Smooth muscle cell (in vitro differentiated cells): ENCODE measurements around the gene SLC25A41. TPM values are rescaled to one million over a fixed set of nuclear protein-coding genes. Genes with fewer than 3 reads are reported as not detected.

Source experiments
- DNase-seq: peaks from one replicate; lab custom pipeline; 2025; ENCODE audit not compliant: unreplicated experiment; lab: John Stamatoyannopoulos, UW
- H2AFZ ChIP-seq: fragments of 200-600 bp; sonication (generic); 2 replicates; pipeline ENCODE4 v1.6.0; 2016; ENCODE audit warnings: antibody characterized with exemption, low read depth, mild to moderate bottlenecking
- H3F3A ChIP-seq: fragments of 200-600 bp; sonication (generic); 2 replicates; pipeline ENCODE4 v1.6.0; 2017; ENCODE audit warnings: antibody characterized with exemption, low read depth
- H3K27ac ChIP-seq: fragments of 200-600 bp; sonication (generic); 2 replicates; pipeline ENCODE4 v1.5.1; 2016; ENCODE audit warnings: low read depth, mild to moderate bottlenecking
- H3K27me3 ChIP-seq: fragments of 200-600 bp; sonication (generic); 2 replicates; pipeline ENCODE4 v1.6.1; 2016; ENCODE audit warnings: low read depth, mild to moderate bottlenecking
- H3K36me3 ChIP-seq: fragments of 200-600 bp; sonication (generic); 2 replicates; pipeline ENCODE4 v1.5.1; 2016; ENCODE audit warnings: low read depth
- H3K4me1 ChIP-seq: fragments of 200-600 bp; sonication (generic); 2 replicates; pipeline ENCODE4 v1.5.1; 2016; ENCODE audit warnings: low read depth
- H3K4me2 ChIP-seq: fragments of 200-600 bp; sonication (generic); 2 replicates; pipeline ENCODE4 v1.6.0; 2016; ENCODE audit warnings: mild to moderate bottlenecking
- H3K4me3 ChIP-seq: fragments of 200-600 bp; sonication (generic); 2 replicates; pipeline ENCODE4 v1.5.1; 2016; ENCODE audit warnings: mild to moderate bottlenecking
- H3K79me2 ChIP-seq: fragments of 200-600 bp; sonication (generic); 2 replicates; pipeline ENCODE4 v1.6.0; 2016; ENCODE audit warnings: low read depth, mild to moderate bottlenecking
- H3K9ac ChIP-seq: fragments of 200-600 bp; sonication (generic); 2 replicates; pipeline ENCODE4 v1.6.0; 2016; ENCODE audit warnings: low read depth
- H3K9me3 ChIP-seq: fragments of 200-600 bp; sonication (generic); replicated peaks from 2 replicates; pipeline ENCODE4 v1.5.1; 2016; ENCODE audit warnings: low read depth
- H4K20me1 ChIP-seq: fragments of 200-600 bp; sonication (generic); 2 replicates; pipeline ENCODE4 v1.6.0; 2016; ENCODE audit warnings: low read depth
- CTCF ChIP-seq: fragments of 200-600 bp; sonication (generic); IDR thresholded peaks from 2 replicates; pipeline ENCODE4 v1.5.1; 2017; ENCODE audit warnings: borderline replicate concordance, mild to moderate bottlenecking, antibody characterized with exemption; ENCODE audit not compliant: insufficient read depth, poor library complexity, severe bottlenecking
- WGBS: methylation state at CpG from one replicate; pipeline ENCODE4 v1.1.7; 2016; ENCODE audit warnings: low lambda C conversion rate; 5-methylcytosine and 5-hydroxymethylcytosine counted together
- polyA plus RNA-seq: library from polyadenylated mRNA; unstranded; fragments of >200 nt; fragmentation: Nextera tagmentation; extraction: Ambion mirVana; gene quantifications from 2 replicates; pipeline ENCODE4 v1.2.1, GENCODE V29; 2016
- total RNA-seq: library from RNA; depleted of rRNA; stranded (reverse); fragments of >200 nt; gene quantifications from 2 replicates; pipeline ENCODE4 v1.2.3, GENCODE V29; 2014

SLC25A41 gene
- total and polyA plus RNA-seq, 2 experiments from 2014 or later = 0.30 TPM; not detected in 1

- H4K20me1 ChIP-seq = peaks cover 13% of the 10 kb centered on the region
- H3K4me1 ChIP-seq = no peaks in the 10 kb centered on the region
- no peak overlapping the region for H3K4me3 ChIP-seq
- H3F3A ChIP-seq = no peaks in the 10 kb centered on the region
- no peaks in the 10 kb centered on the region for H3K27me3 ChIP-seq
- no peak overlapping the region for H3K4me2 ChIP-seq
- no peak overlapping the region for H2AFZ ChIP-seq
- H3K9me3 ChIP-seq = no peaks in the 10 kb centered on the region
- 95% methylated on average over 10 of the region's 10 CpGs for WGBS
- TF ChIP-seq CTCF = no peak
- no peak overlapping the region for H3K27ac ChIP-seq
- H3K79me2 ChIP-seq = no peaks in the 10 kb centered on the region
- no peak overlapping the region for H3K9ac ChIP-seq
- DNase-seq = no peak
- H3K36me3 ChIP-seq = no peaks in the 10 kb centered on the region
These were observed 20.3 kb downstream of the SLC25A41 start for GRCh38 chr19:6413291-6413690.

GRCh38 chr19:6412447-6413091 lies 21.0 kb downstream of the SLC25A41 start:
- H3K4me2 ChIP-seq = no peak overlapping the region
- H3K27ac ChIP-seq = no peak overlapping the region
- no peak overlapping the region for H3K4me3 ChIP-seq
- H3K9me3 ChIP-seq = no peaks in the 10 kb centered on the region
- H3K79me2 ChIP-seq = no peaks in the 10 kb centered on the region
- no peaks in the 10 kb centered on the region for H3K36me3 ChIP-seq
- H3K27me3 ChIP-seq = no peaks in the 10 kb centered on the region
- 79% methylated on average over 15 of the region's 15 CpGs for WGBS
- DNase-seq = no peak
- H3F3A ChIP-seq = no peaks in the 10 kb centered on the region
- H4K20me1 ChIP-seq = peaks cover 6% of the 10 kb centered on the region
- TF ChIP-seq CTCF = peak; percentile 42
- no peak overlapping the region for H3K9ac ChIP-seq
- no peak overlapping the region for H2AFZ ChIP-seq
- H3K4me1 ChIP-seq = no peaks in the 10 kb centered on the region

GRCh38 chr19:6412061-6412446 lies 21.5 kb downstream of the SLC25A41 start:
- Histone ChIP-seq H3K4me2 (no peak overlapping the region), H3K9me3 (no peaks in the 10 kb centered on the region), H3K4me3 (no peak overlapping the region), H3K27me3 (no peaks in the 10 kb centered on the region), H3K36me3 (no peaks in the 10 kb centered on the region), H3F3A (no peaks in the 10 kb centered on the region), H4K20me1 (peaks cover under 1% of the 10 kb centered on the region), H3K79me2 (no peaks in the 10 kb centered on the region), H3K9ac (no peak overlapping the region), H3K27ac (no peak overlapping the region), H3K4me1 (no peaks in the 10 kb centered on the region), H2AFZ (no peak overlapping the region)
- no peak for TF ChIP-seq CTCF
- no peak for DNase-seq
- WGBS = 91% methylated on average over 12 of the region's 12 CpGs

- Histone ChIP-seq H3K9ac (no peak overlapping the region), H3K9me3 (no peaks in the 10 kb centered on the region), H3K4me2 (no peak overlapping the region), H3K4me1 (no peaks in the 10 kb centered on the region), H2AFZ (no peak overlapping the region), H3K79me2 (no peaks in the 10 kb centered on the region), H3K27ac (no peak overlapping the region), H3K4me3 (no peak overlapping the region), H3F3A (no peaks in the 10 kb centered on the region), H4K20me1 (no peaks in the 10 kb centered on the region), H3K27me3 (no peaks in the 10 kb centered on the region), H3K36me3 (no peaks in the 10 kb centered on the region)
- no peak for TF ChIP-seq CTCF
- 98% methylated on average over 6 of the region's 6 CpGs for WGBS
- DNase-seq = no peak
These were observed 24.2 kb downstream of the SLC25A41 start for GRCh38 chr19:6409346-6409745.
